AG04449 (cell line): ENCODE measurements around the gene RPL7L1.
"Not testable (repeated sequence)": the region's sequence is repeated elsewhere in the genome, so short reads cannot be mapped to it uniquely, and the experiment has no call there.

Source experiments
- CTCF ChIA-PET: fragments of 350-600 bp; formaldehyde crosslinking; extraction: SDS; loops from one replicate; lab custom pipeline; 2021; ENCODE audit warnings: antibody characterized with exemption; lab: Yijun Ruan, JAX
- POLR2A ChIA-PET: fragments of 400-600, 350-600 bp; formaldehyde crosslinking; extraction: SDS; loops from one replicate; lab custom pipeline; 2020; ENCODE audit warnings: antibody characterized with exemption, inconsistent platforms; lab: Yijun Ruan, JAX
- DNase-seq: peaks from one replicate; pipeline ENCODE4 v3.0.0-alpha.2; 2010; ENCODE audit warnings: low read depth, low spot score
- H3K4me3 ChIP-seq: 2 replicates; pipeline ENCODE4 v1.5.1; 2011; ENCODE audit warnings: low read depth, mild to moderate bottlenecking, control low read depth, low read length
- CTCF ChIP-seq: IDR thresholded peaks from one replicate; pipeline ENCODE4 v1.5.1; 2011; ENCODE audit warnings: mild to moderate bottlenecking, moderate library complexity, low read length, control low read depth, inconsistent platforms; ENCODE audit not compliant: insufficient read depth; ENCODE audit errors: missing control alignments

RPL7L1 gene

GRCh38 chr6:42870145-42870936 lies 9.1 kb upstream of the RPL7L1 start:
- CTCF ChIA-PET: interaction anchor here (1.0 to 1.3 kb wide), 3 partner anchors 8 to 208 kb away, joined by 4 to 6 read pairs (median 4); no protein-coding TSS in a partner anchor
- POLR2A ChIA-PET: no interaction called here
- no peak for DNase-seq
- TF ChIP-seq CTCF: no peak
- H3K4me3 ChIP-seq: no peak overlapping the region

- ChIA-PET CTCF (interaction anchor here (1.3 kb wide), 1 partner anchor 210 kb away, joined by 4 read pairs; no protein-coding TSS in a partner anchor), POLR2A (no interaction called here)
- DNase-seq: no peak
- no peak overlapping the region for H3K4me3 ChIP-seq
- TF ChIP-seq CTCF: no peak
These were observed 7.7 kb upstream of the RPL7L1 start for GRCh38 chr6:42871711-42872110.

- POLR2A ChIA-PET: no interaction called here
- DNase-seq: no peak
- CTCF ChIA-PET: interaction anchor here (1.1 to 9.0 kb wide), 4 partner anchors 12 to 262 kb away, joined by 3 to 139 read pairs (median 8); no protein-coding TSS in a partner anchor
- TF ChIP-seq CTCF: no peak
- H3K4me3 ChIP-seq: no peak overlapping the region
These were observed 6.1 kb upstream of the RPL7L1 start for GRCh38 chr6:42873313-42873712.

- H3K4me3 ChIP-seq: no peak overlapping the region
- ChIA-PET CTCF (interaction anchor here (0.6 to 9.0 kb wide), 23 partner anchors 8 to 223 kb away, joined by 3 to 139 read pairs (median 4); no protein-coding TSS in a partner anchor), POLR2A (no interaction called here)
- DNase-seq: no peak
- no peak for TF ChIP-seq CTCF
These were observed 1.7 kb upstream of the RPL7L1 start for GRCh38 chr6:42877695-42878094.

GRCh38 chr6:42880240-42880817 lies 913 bp downstream of the RPL7L1 start:
- ChIA-PET POLR2A (interaction anchor here (0.9 to 1.5 kb wide), 6 partner anchors 10 to 316 kb away, joined by 3 to 9 read pairs (median 4); partner anchors contain the start of genes BICRAL, TBCC and UBR2), CTCF (interaction anchor here (1.6 to 9.0 kb wide), 3 partner anchors 11 to 219 kb away, joined by 4 to 139 read pairs (median 18); a partner anchor contains a TSS)
- DNase-seq: not testable (repeated sequence)
- H3K4me3 ChIP-seq: peak overlapping the region; percentile 83

- not testable (repeated sequence) for DNase-seq
- peak overlapping the region; percentile 83 for H3K4me3 ChIP-seq
- POLR2A ChIA-PET: interaction anchor here (0.7 to 1.1 kb wide), 2 partner anchors 49 to 188 kb away, joined by 3 read pairs; no protein-coding TSS in a partner anchor
- CTCF ChIA-PET: interaction anchor here (0.9 to 9.0 kb wide), 4 partner anchors 10 to 220 kb away, joined by 3 to 139 read pairs (median 4); a partner anchor contains a TSS
These were observed 1.5 kb downstream of the RPL7L1 start for GRCh38 chr6:42880871-42881270.

GRCh38 chr6:42885702-42886101 lies 6.3 kb downstream of the RPL7L1 start:
- no peak for TF ChIP-seq CTCF

GRCh38 chr6:42888201-42888600 lies 8.8 kb downstream of the RPL7L1 start:
- DNase-seq, POLR2A ChIA-PET, CTCF ChIA-PET, H3K4me3 ChIP-seq: not testable (repeated sequence)

More at GRCh38 chr6:42885702-42886101, 6.3 kb downstream of the RPL7L1 start:
- ChIA-PET POLR2A (interaction anchor here (0.6 kb wide), 1 partner anchor 350 kb away, joined by 3 read pairs; no protein-coding TSS in a partner anchor), CTCF (interaction anchor here (1.4 to 3.1 kb wide), 3 partner anchors 13 to 224 kb away, joined by 3 to 11 read pairs (median 4); no protein-coding TSS in a partner anchor)
- H3K4me3 ChIP-seq: no peak overlapping the region
- no peak for DNase-seq
